Measurements from ENCODE around the gene NOLC1.
A peak's percentile ranks its signal among the peaks of the same experiment; 100 is the strongest.

DNA sequence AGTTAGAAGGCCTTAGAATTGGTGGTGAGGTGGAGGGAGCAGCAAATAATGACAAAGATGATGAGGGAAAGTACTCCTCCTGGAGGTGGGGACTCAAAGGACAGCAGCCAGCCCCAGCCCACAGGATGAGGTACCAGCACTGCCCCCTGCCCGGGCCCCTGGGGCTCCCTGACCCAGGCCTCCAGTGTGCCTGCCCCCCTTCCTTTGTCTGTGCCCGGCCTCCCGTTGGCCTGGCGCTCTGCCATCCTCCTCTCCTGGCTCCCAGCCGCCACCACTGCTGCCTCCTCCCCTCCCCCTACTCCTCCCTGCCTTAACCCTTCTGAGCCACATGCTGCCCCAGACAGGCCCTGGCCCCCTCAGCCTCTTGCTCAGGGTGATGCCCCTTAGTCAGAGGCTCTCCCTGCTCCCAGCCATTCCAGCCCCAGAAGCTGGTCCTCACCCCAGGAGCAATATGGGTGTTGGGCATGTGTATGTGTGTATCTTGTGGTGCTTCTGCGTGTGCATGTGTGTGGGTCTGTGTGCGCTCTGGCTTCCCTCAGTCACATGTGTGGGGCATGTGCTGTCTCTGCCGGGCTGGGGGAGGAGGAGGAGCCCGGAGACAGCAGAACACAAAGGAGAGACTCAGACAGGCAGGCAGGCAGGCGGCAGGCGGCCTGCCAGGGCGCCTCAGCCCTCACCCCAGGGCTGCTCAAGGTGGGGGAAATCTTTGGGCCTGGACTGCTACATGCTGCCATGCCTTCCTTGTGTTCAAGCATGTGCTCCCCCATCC, 34.6 kb upstream of the NOLC1 start:
- TF ChIP-seq, protein P1, sequence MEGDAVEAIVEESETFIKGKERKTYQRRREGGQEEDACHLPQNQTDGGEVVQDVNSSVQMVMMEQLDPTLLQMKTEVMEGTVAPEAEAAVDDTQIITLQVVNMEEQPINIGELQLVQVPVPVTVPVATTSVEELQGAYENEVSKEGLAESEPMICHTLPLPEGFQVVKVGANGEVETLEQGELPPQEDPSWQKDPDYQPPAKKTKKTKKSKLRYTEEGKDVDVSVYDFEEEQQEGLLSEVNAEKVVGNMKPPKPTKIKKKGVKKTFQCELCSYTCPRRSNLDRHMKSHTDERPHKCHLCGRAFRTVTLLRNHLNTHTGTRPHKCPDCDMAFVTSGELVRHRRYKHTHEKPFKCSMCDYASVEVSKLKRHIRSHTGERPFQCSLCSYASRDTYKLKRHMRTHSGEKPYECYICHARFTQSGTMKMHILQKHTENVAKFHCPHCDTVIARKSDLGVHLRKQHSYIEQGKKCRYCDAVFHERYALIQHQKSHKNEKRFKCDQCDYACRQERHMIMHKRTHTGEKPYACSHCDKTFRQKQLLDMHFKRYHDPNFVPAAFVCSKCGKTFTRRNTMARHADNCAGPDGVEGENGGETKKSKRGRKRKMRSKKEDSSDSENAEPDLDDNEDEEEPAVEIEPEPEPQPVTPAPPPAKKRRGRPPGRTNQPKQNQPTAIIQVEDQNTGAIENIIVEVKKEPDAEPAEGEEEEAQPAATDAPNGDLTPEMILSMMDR (IDR thresholded peaks at IDR 0.05), result peak in 1 of 3 donors; percentile 15
- TF ChIP-seq POLR2A (IDR thresholded peaks at IDR 0.05) (no peak), POLR2AphosphoS5 (IDR thresholded peaks at IDR 0.05) (peak; percentile 36 to 56 (median 48))

Data from breast epithelium (tissue), 3 donors.